PFSK-1 (cell line): Measurements from ENCODE around the gene ZNF248.

Experiments
- FOXP2 ChIP-seq: optimal IDR thresholded peaks from 2 replicates; pipeline ENCODE3; 2011; ENCODE audit warnings: borderline replicate concordance, control low read depth, inconsistent platforms; ENCODE audit not compliant: insufficient read depth; ENCODE audit errors: extremely low read length, extremely low read depth
- POLR2AphosphoS5 ChIP-seq: IDR thresholded peaks from 2 replicates; pipeline ENCODE4 v1.6.1; 2012; ENCODE audit warnings: low read depth, mild to moderate bottlenecking, control low read depth, low read length, moderate library complexity
- REST ChIP-seq, 2 experiments: IDR thresholded peaks; 2 replicates each; pipeline versions ENCODE4 v1.6.1 to v1.8.0; 2011 to 2012; ENCODE audit warnings: low read depth in 2 of 2, low read length in 2 of 2, control low read depth in 1 of 2, inconsistent platforms in 1 of 2, mild to moderate bottlenecking in 1 of 2, moderate library complexity in 1 of 2; ENCODE audit not compliant: insufficient read depth in 1 of 2
- SIN3A ChIP-seq: IDR thresholded peaks from 2 replicates; pipeline ENCODE4 v1.6.1; 2012; ENCODE audit warnings: mild to moderate bottlenecking, low read length, moderate library complexity, borderline replicate concordance; ENCODE audit not compliant: insufficient read depth
- TAF1 ChIP-seq: IDR thresholded peaks from 2 replicates; pipeline ENCODE4 v1.6.1; 2012; ENCODE audit warnings: low read length, control low read depth, borderline replicate concordance; ENCODE audit not compliant: insufficient read depth

DNA sequence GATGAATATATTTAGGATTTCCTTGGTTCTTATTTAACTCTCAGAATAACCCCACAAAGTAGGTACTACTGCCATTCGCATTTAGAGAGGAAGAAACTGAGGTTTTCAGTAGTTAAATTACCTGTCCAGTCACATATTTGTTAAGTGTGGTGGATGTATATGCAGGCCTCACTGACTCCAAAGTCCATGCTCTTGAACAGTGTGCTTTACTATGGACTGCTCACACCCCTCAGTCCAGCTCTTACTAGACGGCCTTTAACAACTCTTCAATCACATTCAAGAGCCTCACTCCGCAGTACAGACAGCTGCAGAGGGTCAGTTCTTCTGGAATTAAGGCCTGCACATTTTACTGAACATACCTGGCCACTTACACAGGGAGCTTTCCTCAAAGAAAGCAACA is 36.2 kb downstream of the ZNF248 start:
- TF ChIP-seq TAF1 (no peak), SIN3A (no peak), POLR2AphosphoS5 (no peak), REST (IDR thresholded peaks at IDR 0.05; ENCODE audit: insufficient read depth in 1 of 2, low read depth in 2 of 2, low read length in 2 of 2) (no peak), FOXP2 (no peak)
